HG02571 (cell line): ENCODE results near the gene SH2B2.
"Not testable (repeated sequence)": the region's sequence is repeated elsewhere in the genome, so short reads cannot be mapped to it uniquely, and the experiment has no call there.

Source experiments
- ATAC-seq: cut with Tn5 transposase; IDR thresholded peaks from one replicate; pipeline ENCODE4 v1.9.1; 2021; ENCODE audit warnings: mild to moderate bottlenecking, moderate library complexity; ENCODE audit not compliant: unreplicated experiment

The SH2B2 gene

DNA sequence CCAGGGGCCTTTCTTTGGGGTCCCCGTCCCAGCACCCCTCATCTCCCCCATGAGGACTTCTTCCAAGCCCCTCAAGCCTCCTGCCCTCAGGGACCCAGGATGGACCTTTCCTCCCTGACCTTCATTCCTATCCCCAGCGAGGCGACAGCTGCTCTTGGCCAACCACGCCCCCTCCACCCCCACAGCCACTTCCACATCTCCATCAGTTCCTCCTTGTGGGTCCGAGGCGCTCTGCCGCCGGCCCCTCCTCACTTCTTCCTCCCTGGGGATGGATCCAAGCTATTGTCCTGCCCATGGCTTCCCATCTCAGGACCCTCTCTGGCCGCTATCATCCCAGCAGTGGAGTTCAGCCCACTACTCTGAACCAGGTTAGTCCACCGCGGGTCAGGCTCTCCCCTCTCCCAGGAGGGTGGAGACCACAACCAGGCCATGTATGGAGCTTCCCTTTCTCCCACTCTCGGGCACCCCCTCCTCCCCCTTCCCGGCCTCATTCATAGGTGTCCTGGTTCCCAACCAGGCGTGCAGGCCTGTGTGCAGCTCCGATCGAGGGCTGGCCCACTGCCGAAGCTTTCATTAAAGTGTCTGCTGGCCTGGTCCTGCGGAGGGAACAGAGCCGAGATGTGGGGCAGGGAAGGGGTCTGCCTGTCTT, 1.7 kb upstream of the SH2B2 start:
- ATAC-seq, result no peak

DNA sequence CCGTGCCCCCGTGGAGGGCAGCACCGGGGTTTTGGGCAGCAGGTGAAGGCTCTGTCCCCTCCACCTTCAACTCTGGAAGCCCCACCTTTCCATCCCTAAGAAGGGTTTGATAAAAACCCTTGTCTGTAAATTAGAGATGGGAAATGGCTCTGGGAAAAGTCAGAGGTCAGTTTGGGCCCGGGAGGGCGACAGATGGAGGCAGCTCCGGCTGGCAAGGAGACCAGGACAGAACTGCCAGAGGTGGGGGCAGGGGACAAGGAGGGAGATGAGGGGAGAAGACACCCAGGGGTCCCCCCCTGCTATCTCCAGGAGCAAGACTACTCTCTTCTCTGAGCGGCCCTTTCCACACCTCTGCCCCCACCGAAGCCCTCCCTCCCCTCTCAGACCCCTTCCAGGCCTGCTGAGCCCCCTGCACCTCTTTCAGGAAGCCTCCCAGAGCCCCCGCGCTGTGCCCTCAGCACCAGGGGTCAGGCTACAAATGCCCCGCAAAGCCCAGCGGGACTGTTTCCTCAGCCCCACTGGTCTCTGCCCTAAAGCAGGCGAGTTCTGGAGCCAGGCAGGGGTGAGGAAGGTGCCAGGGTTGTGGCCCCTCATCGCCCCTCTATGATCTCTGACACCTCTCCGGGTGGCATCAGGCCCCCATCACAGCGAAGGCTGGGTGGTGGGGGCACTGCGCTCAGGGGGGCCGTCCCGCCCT, 980 bp upstream of the SH2B2 start:
- no peak for ATAC-seq

DNA sequence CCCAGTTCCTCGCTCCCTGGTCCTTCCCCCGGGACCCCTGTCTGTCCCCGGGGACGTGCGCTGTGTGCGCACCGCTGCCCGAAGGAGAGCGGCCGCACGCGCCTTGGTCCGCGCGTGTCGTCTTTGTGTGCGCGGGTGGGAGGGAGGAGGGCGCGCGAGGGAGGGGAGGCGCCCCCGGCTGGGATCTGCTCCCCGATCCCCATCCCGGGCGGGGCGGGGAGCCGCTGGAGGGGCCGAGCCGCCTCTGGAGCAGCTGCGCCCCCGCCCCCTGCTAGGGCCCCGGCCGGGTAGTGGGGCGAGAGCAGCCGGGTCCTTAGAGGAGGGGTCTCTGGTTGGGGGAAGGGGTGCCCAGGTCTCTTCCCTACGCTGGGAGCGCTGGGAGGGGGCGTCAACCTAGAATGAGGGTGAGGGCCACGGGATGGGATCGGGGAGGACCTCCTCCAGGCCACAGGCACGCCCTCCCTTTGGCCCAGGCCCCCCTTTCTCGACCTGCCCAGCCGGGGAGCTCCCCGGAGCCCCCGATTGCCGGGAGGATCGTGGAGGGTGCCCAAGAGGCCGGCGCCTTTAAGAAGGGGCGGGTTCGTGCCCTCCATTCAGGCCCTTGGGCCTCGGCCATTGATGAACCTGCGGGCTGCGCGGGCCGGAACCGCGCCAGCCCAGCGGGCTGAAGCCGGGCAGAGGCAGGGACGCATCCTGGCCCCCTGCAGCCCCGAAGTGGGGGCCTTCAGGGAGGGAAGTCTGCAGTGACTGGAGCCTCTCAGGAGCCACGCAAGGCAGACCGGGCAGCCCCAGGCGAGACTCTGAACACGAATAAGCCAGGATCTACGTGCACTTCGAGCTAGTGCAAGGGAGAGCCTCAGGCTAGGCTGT, 678 bp downstream of the SH2B2 start:
- ATAC-seq, result no peak

DNA sequence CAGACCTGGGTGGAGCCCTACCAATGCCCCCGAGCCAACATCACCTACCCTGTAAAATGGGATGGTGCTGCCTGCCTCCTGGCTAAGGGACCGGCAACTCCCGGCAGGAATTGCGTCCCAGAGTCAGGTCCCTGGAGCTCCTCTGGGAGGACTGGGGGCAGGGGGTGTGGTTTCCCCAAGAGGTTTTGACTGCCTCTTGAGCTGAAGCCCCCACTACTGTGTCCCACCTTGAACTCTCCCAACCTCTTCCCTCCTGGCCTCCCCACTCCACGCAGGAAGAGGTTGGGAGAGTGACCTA, 1.3 kb downstream of the SH2B2 start:
- ATAC-seq, result no peak

DNA sequence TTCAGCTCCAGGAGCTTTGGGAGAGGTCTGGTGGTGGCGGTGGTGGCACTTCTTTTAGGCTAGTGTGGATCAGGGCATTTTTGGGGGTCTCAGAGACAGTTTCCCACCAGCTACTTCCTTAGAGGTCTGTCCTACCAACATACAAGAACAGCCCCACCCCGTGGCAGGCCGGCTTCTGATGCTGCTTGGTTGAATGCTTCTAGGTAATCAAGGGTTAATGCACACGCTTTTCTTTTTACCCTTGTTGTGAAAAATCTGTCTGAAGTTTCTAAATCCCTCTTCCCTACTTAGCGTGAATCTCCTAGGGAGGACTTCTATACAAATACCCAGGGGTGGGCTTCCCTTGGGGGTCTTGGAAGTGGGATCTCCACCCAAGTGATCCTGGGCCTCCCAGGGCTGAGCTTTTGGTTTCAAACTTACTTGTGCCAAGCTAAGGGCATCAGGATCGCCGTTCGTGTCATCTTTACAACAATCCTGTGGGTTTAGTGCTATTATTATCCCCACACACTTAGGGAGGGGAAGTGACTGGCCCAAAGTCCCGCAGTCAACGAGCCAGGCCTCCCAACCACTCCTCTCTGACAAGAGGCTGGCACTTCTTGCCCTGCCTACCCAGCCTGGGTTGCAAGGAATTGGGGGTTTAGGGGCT, 1.7 kb downstream of the SH2B2 start:
- ATAC-seq, result no peak

DNA sequence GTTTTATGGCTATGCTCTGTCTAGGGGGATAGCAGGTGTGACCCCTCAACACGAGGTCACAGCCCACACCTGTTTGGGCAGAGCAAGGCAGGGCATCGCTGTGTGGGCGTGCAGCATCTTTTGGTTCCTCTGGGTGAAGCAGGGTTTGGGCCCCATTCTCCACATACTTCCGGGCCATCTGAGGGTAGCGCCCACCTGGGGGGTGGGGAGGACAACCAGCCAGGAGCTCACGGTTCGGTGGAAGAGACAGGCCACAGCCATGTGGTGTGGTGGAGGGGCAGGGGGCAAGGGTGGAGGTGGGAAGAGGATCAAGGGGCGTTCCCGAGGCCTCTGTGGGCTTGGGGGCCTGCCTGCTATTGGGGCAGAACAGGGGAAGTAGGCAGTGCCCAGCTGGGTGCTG, 2.4 kb downstream of the SH2B2 start:
- ATAC-seq, result no peak

DNA sequence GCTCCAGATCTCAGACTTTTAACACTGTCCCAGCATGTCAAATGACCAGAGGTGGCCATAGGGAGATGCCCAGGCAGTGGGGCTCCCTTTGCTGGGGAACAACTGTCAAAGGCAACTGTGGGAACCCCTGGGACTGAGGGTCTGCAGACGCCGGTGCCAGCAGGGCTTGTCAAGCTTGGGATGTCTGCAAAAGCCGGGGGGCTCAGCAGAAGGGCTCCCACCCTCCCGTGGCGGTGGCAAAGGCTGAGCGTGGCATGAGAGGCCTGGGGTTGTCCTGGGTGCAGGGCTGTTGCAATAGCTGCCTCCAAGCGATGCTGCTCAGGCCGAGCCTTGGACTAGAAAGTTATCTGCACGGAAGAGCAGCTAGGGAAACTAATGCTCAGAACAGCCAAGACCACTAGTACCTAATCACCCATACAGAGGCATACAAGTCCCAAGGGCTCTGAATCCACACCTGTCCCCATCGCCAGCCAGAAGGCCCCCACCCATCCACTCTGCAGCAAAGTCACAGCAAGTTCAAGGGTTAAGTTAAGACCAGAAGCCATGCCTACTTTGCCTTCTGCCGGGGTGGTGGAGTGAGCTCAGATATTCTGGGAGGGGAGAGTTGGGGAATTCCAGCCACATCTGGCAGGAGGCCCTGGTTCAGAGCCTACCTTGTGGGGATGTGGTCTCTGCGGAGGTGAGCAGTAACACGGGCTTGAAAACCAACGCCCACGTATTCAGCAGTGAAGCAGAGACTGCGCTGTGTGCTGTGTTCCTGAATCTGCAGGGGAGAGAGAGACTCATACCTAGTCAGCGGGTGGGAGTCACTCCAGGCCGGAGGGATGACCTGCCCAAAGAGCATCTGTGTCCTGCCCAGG, 4.6 kb downstream of the SH2B2 start:
- ATAC-seq, result peak; percentile 41

DNA sequence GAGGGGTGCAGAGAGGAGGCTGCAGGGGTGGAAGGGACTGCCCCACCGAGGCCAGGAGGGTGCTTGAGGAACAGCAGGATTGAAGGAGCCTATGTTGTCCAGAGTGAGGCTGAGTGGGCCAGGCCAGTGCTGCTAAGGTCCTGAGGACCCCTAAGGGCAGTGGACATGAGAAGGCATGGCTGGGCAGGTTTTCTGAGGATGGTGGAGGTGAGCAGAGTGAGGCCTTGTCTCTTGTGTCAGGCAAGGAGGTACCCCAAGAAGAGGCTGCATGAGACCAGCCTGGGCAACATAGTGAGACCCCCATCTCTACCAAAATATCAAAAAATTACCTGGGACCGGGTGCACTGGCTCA, 5.2 kb downstream of the SH2B2 start:
- no peak for ATAC-seq

DNA sequence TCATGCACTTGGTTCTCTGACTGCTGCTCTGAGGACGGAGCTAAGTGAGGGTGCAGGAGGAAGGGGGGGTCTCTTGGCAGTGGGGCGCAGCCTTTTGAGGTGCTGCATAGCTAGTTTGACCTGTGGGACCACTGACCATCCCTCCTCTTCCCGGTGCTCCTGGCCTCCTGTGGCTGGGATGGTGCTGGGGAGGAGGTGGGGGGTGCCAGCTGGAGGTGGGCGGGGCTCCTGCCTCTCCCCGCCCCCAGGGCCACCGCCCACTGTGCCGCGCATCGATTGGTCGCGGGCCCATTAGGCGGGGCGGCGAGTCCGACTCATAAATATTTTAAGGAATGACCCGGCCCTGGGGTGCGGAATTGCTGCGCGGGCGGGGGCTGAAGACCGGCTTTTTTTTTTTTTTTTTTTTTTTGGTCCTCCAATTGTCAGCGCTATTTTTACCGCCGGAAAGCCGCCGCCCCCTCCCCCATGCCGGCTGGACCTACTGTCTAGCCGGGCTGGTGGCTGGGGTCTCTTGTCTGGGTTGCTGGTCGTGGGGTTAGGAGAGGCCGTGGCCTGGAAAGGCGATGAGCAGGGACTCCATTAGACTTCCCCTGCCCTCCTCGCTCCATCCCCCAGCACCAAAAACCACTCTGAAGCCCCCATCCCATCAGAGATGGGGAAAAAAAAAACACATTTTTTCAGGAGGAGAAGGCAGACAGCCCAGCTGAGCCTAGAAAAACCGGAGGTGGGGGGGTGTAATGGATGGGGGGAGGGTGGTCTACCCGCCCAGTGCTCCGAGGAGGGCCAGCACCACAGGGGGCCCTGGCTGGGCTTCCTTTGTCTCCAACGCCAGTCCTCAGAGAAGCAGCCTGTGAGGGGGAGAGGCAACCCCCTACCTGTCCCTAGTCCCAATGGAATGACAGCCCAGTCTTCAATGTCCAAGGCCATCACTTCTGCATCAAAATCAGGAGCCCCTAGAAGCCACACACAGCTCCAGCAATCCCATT, 6.4 kb downstream of the SH2B2 start:
- no peak for ATAC-seq

DNA sequence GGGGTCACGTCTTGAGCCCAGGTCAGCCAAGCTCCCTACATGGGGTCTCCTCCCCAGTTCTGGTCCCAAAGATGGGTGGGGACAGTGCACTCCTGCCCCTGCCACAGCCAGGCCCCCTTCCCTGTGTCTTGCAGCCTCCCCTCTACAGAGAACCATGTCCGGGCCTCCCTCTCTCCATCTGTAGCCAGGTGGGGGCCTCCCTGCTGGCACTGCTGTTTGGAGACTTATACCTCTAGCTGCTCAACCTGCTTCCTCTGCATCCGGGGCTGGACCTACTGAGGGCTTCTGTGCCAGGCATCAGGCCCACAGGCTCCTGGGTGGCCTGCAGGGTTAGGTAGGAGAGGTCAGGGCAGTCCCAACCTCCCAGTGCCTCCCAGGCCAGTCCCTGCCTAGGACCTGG, 7.9 kb downstream of the SH2B2 start:
- ATAC-seq, result no peak

DNA sequence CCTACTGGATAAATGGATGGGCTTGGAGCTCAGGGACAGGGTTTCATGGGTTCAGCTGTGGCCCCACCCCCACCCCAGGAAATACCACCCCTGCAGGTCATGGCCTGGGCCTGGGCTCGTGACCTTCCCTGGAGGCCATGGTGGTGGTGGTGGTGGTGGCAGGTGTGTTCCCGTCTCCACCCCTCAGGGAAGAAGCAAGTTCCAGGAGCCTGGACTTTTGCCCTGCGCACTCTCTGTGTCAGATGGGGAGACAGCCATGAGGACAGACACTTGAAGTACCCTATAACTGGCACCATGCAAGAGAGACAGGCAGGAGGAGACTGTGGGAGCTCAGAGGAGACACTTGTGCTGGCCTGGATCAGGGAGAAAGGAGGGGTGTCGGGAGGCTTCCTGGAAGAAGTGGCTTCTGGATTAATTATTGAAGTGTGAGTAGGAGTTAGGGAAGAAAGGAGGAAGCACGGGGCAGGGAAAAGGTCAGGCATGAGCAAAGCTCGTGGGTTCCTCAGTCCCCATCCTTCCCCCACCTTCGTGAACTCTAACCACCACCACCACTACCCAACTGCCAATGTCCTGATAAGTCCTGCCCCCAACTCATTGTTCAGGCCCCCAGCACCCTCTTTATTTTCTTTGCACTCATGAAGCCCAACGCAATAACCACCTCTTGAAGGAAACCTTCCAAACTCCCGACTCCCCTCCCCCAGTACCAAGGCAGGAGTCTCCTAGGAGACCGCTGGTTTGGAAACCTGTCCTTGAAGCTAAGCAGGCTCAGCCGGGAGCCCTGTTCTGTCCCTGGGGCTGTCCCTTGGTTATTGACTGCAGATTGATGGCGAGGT, 8.9 kb downstream of the SH2B2 start:
- ATAC-seq, result no peak

DNA sequence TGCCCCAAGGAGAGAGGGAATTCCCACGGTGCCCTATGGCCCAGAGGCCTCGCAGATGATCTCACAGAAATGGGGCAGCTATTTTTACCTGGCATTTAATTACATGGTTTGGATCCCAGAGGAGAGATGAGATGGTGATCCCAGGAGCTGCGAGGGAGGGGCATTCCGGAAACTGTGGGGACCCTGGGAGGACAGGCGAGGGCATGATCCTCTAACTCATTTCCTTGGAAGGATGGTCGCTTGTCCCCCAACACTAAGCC, 9.4 kb downstream of the SH2B2 start:
- ATAC-seq, result no peak

DNA sequence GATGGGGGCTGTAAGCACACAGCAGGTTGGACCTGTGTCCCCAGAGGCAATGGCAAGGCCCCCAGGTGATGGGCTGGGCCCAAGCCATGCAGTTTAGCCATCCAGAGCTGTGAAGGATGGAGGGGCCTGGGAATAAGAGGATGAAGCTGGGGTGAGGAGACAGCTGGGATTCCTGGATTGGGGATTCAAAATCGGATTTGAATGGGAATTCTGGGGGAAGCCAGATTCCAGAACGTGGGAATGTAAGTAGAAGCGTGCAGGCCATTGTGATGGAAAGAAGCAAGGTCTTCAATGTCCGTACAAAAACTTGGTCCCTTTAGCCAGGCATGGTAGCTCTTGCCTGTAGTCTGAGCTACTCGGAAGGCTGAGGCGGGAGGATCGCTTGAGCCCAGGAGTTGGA, 9.8 kb downstream of the SH2B2 start:
- no peak for ATAC-seq

DNA sequence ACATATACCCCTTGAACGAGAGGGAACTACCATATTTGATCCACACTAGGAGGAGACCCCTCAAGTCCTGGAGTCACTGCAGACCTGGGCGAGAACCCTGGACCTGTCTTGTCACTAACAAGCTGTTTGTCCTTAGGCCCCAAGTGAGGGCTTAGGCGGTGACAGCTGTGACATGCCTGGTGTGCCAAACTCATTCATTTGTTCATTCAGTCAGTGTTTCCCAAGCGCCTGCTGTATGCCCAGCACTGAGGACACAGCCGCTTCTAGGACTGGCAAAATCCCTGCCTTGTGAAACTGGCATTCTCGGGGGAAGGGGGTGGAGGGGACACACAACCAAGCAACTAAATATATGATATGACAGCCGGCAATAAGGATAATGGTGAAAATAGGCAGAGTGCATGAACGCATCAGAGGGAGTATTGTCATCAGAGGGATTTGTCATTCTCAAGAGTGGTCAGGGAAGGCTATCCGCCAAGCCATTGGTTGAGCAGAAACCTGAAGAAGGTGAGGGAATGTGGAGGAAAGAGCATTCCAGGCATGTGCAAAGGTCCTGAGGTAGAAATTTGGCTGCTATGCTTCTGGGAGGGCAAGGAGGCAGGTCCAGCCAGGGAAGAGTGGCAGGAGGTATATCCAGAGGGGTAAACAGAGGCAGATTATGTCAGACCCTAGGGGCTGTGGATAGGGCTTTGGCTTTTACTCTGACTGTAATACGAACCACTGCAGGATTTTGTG, 11.0 kb downstream of the SH2B2 start:
- ATAC-seq, result no peak

DNA sequence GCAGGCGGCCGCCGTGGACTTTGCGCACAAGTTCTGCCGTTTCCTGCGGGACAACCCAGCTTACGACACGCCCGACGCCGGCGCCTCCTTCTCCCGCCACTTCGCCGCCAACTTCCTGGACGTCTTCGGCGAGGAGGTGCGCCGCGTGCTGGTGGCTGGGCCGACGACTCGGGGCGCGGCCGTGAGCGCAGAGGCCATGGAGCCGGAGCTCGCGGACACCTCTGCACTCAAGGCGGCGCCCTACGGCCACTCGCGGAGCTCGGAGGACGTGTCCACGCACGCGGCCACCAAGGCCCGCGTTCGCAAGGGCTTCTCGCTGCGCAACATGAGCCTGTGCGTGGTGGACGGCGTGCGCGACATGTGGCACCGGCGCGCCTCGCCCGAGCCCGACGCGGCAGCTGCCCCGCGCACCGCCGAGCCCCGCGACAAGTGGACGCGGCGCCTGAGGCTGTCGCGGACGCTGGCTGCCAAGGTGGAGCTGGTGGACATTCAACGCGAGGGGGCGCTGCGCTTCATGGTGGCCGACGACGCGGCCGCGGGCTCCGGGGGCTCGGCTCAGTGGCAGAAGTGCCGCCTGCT, 14.1 kb downstream of the SH2B2 start:
- ATAC-seq, result no peak

DNA sequence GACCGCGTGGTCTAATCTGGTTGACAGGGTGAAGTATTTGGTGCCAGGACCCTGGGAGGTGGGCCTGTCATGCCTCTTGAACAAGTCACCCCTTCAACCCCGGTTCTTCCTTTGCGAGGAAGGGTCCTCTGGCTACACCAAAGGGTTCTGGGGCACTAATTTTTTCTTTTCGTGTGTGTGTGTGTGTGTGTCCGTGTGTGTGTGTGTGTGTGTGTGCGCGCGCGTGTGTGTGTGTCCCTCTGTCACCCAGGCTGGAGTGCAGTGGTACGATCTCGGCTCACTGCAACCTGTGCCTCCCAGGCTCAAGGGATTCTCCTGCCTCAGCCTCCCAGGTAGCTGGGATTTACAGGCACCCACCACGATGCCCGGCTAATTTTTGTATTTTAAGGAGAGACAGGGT, 14.7 kb downstream of the SH2B2 start:
- ATAC-seq, result not testable (repeated sequence)

DNA sequence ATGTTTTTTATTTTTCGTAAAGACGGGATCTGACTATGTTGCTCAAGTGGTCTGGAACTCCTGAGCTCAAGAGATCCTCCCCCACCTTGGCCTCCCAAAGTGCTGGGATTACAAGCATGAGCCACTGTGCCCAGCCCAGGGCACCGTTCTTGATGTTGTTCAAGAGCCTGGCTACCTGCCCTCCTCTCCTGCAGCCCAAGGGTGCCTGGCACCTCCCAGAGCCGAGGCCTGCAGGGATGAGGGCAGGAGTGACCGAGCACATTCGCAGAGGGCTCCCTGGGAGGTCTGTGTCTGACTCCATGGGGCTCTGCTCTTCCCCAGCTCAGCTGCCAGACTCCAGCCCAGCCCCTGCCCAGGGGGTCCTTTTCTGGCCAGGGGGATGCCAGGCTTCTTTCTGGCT, 15.4 kb downstream of the SH2B2 start:
- no peak for ATAC-seq
